ENCODE data around the gene PRRT4.

PRRT4 gene

GRCh38 chr7:128341733-128342132 lies 19.8 kb downstream of the PRRT4 start:
- DNase-seq, result no peak

GRCh38 chr7:128335730-128336129 lies 25.8 kb downstream of the PRRT4 start:
- no peak for DNase-seq

GRCh38 chr7:128324368-128324680 lies 37.2 kb downstream of the PRRT4 start:
- no peak for DNase-seq

- no peak for DNase-seq
Measured at GRCh38 chr7:128323459-128324367, 37.8 kb downstream of the PRRT4 start.

GRCh38 chr7:128323040-128323439 lies 38.5 kb downstream of the PRRT4 start:
- DNase-seq, result no peak

- DNase-seq, result peak; percentile 13
Measured at GRCh38 chr7:128322040-128322643, 39.3 kb downstream of the PRRT4 start.

GRCh38 chr7:128321044-128321422 lies 40.5 kb downstream of the PRRT4 start:
- no peak for DNase-seq

GRCh38 chr7:128318691-128319090 lies 42.8 kb downstream of the PRRT4 start:
- no peak for DNase-seq

GRCh38 chr7:128311013-128311412 lies 50.5 kb downstream of the PRRT4 start:
- DNase-seq, result no peak

- DNase-seq, result no peak
Measured at GRCh38 chr7:128310499-128310898, 51.0 kb downstream of the PRRT4 start.

GRCh38 chr7:128309976-128310375 lies 51.5 kb downstream of the PRRT4 start:
- DNase-seq, result no peak

- DNase-seq, result no peak
Measured at GRCh38 chr7:128309124-128309523, 52.4 kb downstream of the PRRT4 start.

GRCh38 chr7:128307061-128307460 lies 54.4 kb downstream of the PRRT4 start:
- no peak for DNase-seq

- DNase-seq, result no peak
Measured at GRCh38 chr7:128304212-128304611, 57.3 kb downstream of the PRRT4 start.

GRCh38 chr7:128303643-128304042 lies 57.8 kb downstream of the PRRT4 start:
- DNase-seq, result no peak

GRCh38 chr7:128303133-128303532 lies 58.4 kb downstream of the PRRT4 start:
- DNase-seq, result no peak

GRCh38 chr7:128302139-128302538 lies 59.4 kb downstream of the PRRT4 start:
- DNase-seq, result no peak
